ENCODE data around the gene ANKRD63.

ANKRD63 gene

DNA sequence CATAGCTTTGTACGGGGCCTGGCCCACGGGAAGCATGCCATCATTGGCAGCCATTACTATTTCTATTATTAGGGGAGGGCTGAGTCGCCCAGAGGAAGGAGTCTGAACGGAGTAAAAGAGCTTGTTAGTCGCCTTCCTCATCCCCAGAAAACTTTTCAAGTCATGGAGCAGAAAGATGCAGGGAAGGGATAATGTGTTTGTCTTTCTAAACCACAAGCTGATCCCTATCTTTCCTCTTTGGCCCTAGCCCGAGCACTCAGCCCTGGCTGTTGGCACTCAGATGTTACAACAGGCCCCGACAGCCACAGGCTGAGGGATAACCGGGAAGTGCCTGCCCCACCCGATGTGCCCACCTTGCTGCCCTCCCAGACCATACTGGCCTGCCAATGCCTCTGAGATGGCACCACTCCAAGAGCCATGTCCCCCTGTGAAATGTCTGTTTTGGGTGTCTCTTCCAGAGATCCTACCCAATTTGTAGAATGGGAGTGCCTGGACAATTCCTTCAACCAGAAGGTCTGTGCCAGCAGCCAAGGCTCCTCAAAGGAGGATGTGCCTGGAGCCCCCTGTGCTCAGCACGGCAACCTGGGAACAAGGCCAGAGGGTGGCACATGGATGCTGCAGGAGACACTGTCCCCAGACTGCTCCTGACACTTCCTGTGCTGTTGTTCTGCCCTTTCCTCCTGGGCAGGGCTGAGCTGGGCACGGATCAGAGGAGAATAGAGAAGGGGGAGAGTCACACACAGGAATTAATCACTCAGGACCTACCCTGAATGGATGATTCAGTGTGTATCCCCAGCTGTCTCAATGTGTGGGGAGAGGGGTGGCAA lies 33.2 kb downstream of the ANKRD63 start:
- Histone ChIP-seq H3K4me3 (ENCODE audit: insufficient read length, low read depth) (no peak overlapping the region), H3K27me3 (ENCODE audit: insufficient read depth, insufficient read length) (peaks cover 51% of the 10 kb centered on the region), H3K36me3 (ENCODE audit: insufficient read depth, insufficient read length, low read length) (no peaks in the 10 kb centered on the region), H3K9ac (ENCODE audit: insufficient read length, low read depth) (no peak overlapping the region), H3K4me1 (ENCODE audit: insufficient read depth, insufficient read length) (peaks cover 6% of the 10 kb centered on the region), H3K9me3 (ENCODE audit: insufficient read depth, low read length) (no peaks in the 10 kb centered on the region)
- TF ChIP-seq YY1 (IDR thresholded peaks at IDR 0.05; ENCODE audit: insufficient read depth, insufficient read length), result no peak
- no peak for TF ChIP-seq SUZ12 (IDR thresholded peaks at IDR 0.05; ENCODE audit: extremely low read depth, insufficient read depth, insufficient read length)
- TF ChIP-seq ZNF274 (IDR thresholded peaks at IDR 0.05; ENCODE audit: low read depth, low read length), result no peak
- DNase-seq (ENCODE audit: low read depth, low spot score), result no peak

DNA sequence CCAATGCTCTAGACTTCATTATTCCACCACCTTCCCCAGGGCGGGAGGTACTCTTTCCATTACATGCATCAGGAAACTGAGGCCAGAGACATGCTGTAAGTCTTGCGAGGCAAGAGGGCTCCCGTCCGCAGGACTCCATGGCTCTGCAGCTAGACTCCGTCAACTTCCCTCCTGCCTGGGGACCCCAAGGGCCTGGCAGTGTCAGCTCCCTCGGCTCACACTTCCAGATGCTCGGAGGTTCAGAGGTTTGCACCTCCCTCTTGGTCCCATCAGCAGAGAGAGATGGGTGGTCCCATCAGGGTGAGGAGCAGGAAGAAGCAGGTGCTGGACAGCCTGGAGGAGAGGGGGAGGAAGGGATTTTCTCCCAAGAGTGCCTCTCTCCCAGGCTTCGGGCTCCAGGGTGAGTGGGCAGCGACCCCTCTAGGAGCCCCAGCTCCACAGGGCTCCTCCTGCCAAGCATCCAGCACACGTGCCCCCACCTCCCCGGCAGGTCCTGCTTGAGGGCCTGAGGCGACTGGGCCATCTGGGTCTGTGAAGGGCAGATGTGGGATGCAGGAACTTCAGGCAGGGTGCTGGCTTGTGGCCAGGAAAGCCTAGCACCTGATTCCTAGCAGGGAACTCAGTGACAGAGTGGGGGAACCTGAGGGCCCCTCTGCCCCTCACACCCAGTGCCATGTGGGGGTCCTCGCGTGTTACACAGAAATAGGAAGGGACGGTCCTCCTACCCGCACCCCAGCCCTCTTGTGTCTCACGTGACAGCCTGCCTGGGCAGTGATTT lies 34.7 kb downstream of the ANKRD63 start:
- Histone ChIP-seq H3K9ac (ENCODE audit: insufficient read length, low read depth) (no peak overlapping the region), H3K27me3 (ENCODE audit: insufficient read depth, insufficient read length) (peaks cover 36% of the 10 kb centered on the region), H3K9me3 (ENCODE audit: insufficient read depth, low read length) (no peaks in the 10 kb centered on the region), H3K4me1 (ENCODE audit: insufficient read depth, insufficient read length) (peaks cover 2% of the 10 kb centered on the region), H3K4me3 (ENCODE audit: insufficient read length, low read depth) (no peak overlapping the region), H3K36me3 (ENCODE audit: insufficient read depth, insufficient read length, low read length) (no peaks in the 10 kb centered on the region)
- no peak for TF ChIP-seq SUZ12 (IDR thresholded peaks at IDR 0.05; ENCODE audit: extremely low read depth, insufficient read depth, insufficient read length)
- no peak for TF ChIP-seq YY1 (IDR thresholded peaks at IDR 0.05; ENCODE audit: insufficient read depth, insufficient read length)
- no peak for TF ChIP-seq ZNF274 (IDR thresholded peaks at IDR 0.05; ENCODE audit: low read depth, low read length)
- DNase-seq (ENCODE audit: low read depth, low spot score), result no peak

DNA sequence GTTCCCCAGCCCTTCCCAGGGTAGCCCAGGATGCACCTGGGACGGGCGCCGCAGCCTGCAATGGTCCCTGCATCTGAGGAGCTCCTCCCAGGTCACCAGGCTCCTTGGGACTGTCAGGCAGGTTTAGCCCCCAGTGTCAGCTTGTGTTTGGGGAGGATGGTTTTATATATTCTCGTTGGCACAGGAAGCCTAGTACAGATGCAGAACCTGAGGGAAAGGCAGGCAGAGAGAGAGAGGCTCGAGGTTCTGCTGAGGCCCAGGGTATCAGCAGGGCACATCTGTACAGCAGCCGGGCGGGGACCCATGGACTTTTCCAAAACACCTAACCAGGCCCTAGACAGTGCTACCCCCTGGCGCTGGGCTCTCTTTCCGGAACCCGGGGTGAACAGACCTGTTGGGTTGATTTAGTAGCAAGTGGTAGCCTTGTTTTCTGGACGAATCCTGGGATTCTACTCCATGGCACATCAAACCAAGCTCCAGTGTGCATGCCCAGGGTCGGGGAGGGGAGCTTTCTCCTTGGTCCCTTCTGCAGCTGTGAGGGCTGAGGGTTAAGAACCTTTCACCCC lies 35.4 kb downstream of the ANKRD63 start:
- H3K4me1 ChIP-seq (ENCODE audit: insufficient read depth, insufficient read length), result no peaks in the 10 kb centered on the region
- no peak overlapping the region for H3K9ac ChIP-seq (ENCODE audit: insufficient read length, low read depth)
- no peak for TF ChIP-seq ZNF274 (IDR thresholded peaks at IDR 0.05; ENCODE audit: low read depth, low read length)
- no peak for TF ChIP-seq SUZ12 (IDR thresholded peaks at IDR 0.05; ENCODE audit: extremely low read depth, insufficient read depth, insufficient read length)
- TF ChIP-seq YY1 (IDR thresholded peaks at IDR 0.05; ENCODE audit: insufficient read depth, insufficient read length), result no peak
- no peak for DNase-seq (ENCODE audit: low read depth, low spot score)
- H3K4me3 ChIP-seq (ENCODE audit: insufficient read length, low read depth), result no peak overlapping the region
- H3K27me3 ChIP-seq (ENCODE audit: insufficient read depth, insufficient read length), result peaks cover 29% of the 10 kb centered on the region
- no peaks in the 10 kb centered on the region for H3K36me3 ChIP-seq (ENCODE audit: insufficient read depth, insufficient read length, low read length)
- no peaks in the 10 kb centered on the region for H3K9me3 ChIP-seq (ENCODE audit: insufficient read depth, low read length)

DNA sequence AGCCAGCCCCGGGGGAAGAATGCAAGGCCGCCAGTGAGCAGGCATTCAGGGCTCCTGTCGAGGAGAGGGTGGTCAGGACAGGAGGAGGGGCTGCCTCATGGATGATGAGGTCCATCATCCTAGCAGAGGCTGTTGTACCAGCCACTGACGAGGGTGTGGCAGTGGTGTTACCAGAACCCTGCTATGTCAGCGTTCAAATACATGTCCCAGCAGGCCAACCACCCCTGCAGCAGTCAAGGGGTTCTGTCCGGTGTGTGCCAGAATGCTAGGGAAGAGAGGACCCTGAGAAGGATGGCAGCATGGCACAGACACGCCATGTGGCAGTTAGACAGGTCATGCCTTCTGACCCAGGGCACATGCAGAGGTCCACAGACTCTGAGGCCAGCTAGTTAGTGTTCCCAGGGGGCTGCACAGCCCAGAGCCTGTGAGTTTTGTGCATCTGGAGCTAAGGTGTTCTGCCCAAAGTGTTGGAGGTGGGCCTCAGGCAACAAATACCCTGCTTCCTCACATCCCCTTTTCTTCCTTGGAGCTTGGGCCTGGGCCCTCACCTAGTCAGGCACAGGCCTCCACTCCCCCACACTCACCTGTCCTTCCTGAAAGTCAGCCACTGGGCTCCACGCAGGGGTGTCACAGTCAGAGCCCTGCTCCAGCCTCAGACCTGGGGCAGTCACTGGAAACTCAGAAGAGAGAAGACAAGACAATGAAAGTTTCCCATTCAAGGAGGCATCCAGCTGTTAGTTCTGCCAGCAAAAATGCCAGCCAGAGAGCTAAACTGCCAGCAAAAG lies 36.2 kb downstream of the ANKRD63 start:
- H3K9ac ChIP-seq (ENCODE audit: insufficient read length, low read depth), result no peak overlapping the region
- H3K36me3 ChIP-seq (ENCODE audit: insufficient read depth, insufficient read length, low read length), result no peaks in the 10 kb centered on the region
- H3K4me1 ChIP-seq (ENCODE audit: insufficient read depth, insufficient read length), result no peaks in the 10 kb centered on the region
- DNase-seq (ENCODE audit: low read depth, low spot score), result no peak
- H3K9me3 ChIP-seq (ENCODE audit: insufficient read depth, low read length), result no peaks in the 10 kb centered on the region
- H3K4me3 ChIP-seq (ENCODE audit: insufficient read length, low read depth), result no peak overlapping the region
- H3K27me3 ChIP-seq (ENCODE audit: insufficient read depth, insufficient read length), result peaks cover 21% of the 10 kb centered on the region
- TF ChIP-seq YY1 (IDR thresholded peaks at IDR 0.05; ENCODE audit: insufficient read depth, insufficient read length) (no peak), ZNF274 (IDR thresholded peaks at IDR 0.05; ENCODE audit: low read depth, low read length) (no peak), SUZ12 (IDR thresholded peaks at IDR 0.05; ENCODE audit: extremely low read depth, insufficient read depth, insufficient read length) (no peak)

DNA sequence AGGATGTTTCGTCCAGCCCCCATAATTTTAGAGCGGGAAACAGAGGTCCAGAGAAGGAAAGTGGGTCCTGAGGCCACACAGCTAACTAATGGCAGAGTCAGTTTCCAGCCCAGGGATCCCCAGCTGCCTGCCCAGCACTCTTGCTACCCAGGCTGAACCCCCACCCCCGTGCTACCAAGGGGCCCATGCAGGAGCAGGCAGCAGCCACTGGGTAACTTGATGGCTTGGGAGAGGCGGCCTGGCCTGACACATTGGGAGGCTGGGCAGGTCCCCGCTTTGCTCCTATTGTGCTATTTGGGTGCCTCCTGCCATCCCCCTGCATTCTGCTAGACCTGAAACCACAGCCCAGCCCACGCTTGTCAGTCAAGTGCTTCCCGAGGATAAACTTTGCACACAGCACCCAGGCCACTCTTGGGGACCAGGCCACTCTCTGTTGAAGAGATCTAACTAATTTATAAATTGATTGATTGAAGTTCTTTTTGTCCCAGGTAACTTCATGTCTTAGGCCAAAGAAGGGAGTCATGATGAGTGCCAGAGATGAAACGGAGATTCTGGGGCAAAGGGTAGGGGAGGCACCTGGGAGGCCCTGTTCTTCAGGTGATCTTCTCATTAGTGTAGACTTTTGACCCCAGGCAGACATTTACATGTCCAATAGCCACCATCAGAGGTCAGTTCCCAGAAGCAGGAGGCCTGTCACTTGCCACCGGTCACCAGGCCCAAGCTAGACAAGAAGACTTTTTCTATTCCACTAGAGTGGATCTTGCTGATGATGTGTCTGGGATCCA lies 37.0 kb downstream of the ANKRD63 start:
- no peaks in the 10 kb centered on the region for H3K36me3 ChIP-seq (ENCODE audit: insufficient read depth, insufficient read length, low read length)
- H3K9ac ChIP-seq (ENCODE audit: insufficient read length, low read depth), result no peak overlapping the region
- DNase-seq (ENCODE audit: low read depth, low spot score), result no peak
- no peak overlapping the region for H3K4me3 ChIP-seq (ENCODE audit: insufficient read length, low read depth)
- no peaks in the 10 kb centered on the region for H3K4me1 ChIP-seq (ENCODE audit: insufficient read depth, insufficient read length)
- no peaks in the 10 kb centered on the region for H3K9me3 ChIP-seq (ENCODE audit: insufficient read depth, low read length)
- TF ChIP-seq YY1 (IDR thresholded peaks at IDR 0.05; ENCODE audit: insufficient read depth, insufficient read length), result no peak
- no peak for TF ChIP-seq ZNF274 (IDR thresholded peaks at IDR 0.05; ENCODE audit: low read depth, low read length)
- TF ChIP-seq SUZ12 (IDR thresholded peaks at IDR 0.05; ENCODE audit: extremely low read depth, insufficient read depth, insufficient read length), result no peak
- H3K27me3 ChIP-seq (ENCODE audit: insufficient read depth, insufficient read length), result peaks cover 13% of the 10 kb centered on the region

DNA sequence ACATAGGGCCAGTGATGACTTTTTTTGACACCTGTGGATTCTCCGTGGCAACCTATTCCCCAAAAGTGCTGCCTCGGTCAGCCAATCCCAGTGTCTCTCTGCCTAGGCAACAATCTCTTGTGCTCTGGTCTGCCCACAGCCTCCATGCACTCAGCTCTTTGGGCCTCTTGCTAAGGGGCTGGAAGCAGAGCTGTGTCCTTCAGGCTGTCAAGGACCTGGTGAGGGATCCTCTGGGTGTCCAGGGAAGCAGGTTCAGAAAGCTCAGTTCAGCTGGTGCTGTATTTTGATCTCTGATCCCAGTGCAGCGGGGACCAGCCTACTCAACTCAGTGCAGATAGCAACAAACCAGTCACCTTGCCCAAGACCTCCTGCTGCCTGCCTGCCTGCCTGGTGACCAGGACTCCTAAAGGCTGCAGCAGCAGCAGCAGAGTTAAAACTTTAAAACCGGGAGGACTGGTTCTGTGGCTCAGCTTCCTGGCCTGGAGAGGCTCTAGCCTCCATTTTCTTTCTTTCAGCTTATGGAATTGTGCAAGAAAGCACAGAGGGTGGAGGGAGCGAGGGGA lies 37.8 kb downstream of the ANKRD63 start:
- Histone ChIP-seq H3K27me3 (ENCODE audit: insufficient read depth, insufficient read length) (peaks cover 6% of the 10 kb centered on the region), H3K9me3 (ENCODE audit: insufficient read depth, low read length) (no peaks in the 10 kb centered on the region), H3K4me1 (ENCODE audit: insufficient read depth, insufficient read length) (peaks cover 4% of the 10 kb centered on the region), H3K4me3 (ENCODE audit: insufficient read length, low read depth) (no peak overlapping the region), H3K9ac (ENCODE audit: insufficient read length, low read depth) (no peak overlapping the region), H3K36me3 (ENCODE audit: insufficient read depth, insufficient read length, low read length) (no peaks in the 10 kb centered on the region)
- no peak for DNase-seq (ENCODE audit: low read depth, low spot score)
- no peak for TF ChIP-seq SUZ12 (IDR thresholded peaks at IDR 0.05; ENCODE audit: extremely low read depth, insufficient read depth, insufficient read length)
- no peak for TF ChIP-seq ZNF274 (IDR thresholded peaks at IDR 0.05; ENCODE audit: low read depth, low read length)
- TF ChIP-seq YY1 (IDR thresholded peaks at IDR 0.05; ENCODE audit: insufficient read depth, insufficient read length), result no peak

Data from NT2/D1 (cell line).